GM15510 (cell line): ENCODE data around the gene LMOD3.

Experiments
- POLR2A ChIP-seq: IDR thresholded peaks from 3 replicates; pipeline ENCODE4 v1.6.1; 2011; ENCODE audit warnings: borderline replicate concordance; ENCODE audit not compliant: insufficient read length; ENCODE audit errors: extremely low read depth

Gene LMOD3

GRCh38 chr3:69065318-69065964, 57.0 kb downstream of the LMOD3 start:
- TF ChIP-seq POLR2A: no peak

DNA sequence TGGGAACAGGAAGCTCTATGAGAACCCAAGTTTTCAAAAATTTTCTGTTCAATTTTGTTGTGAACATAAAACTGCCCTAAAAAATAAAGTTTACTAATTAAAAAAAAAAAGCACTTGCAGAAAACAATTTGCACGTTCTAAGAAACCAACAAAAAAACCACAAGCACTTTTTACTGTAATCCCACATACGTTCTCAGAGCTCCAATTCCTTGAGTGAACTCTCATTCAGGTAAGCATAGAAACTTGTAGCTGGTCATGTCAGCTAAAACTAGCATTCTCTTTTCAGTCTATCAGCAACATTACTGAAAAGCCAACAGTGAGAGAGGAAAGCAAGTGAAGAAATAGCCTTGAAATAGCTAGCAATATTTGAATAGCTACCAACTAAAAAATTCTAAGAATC, 58.8 kb downstream of the LMOD3 start:
- TF ChIP-seq POLR2A: no peak

GRCh38 chr3:69059688-69060087, 62.7 kb downstream of the LMOD3 start:
- TF ChIP-seq POLR2A: no peak

GRCh38 chr3:69058947-69059224, 63.5 kb downstream of the LMOD3 start:
- no peak for TF ChIP-seq POLR2A

GRCh38 chr3:69058180-69058946, 64.0 kb downstream of the LMOD3 start:
- no peak for TF ChIP-seq POLR2A
